NCI-H2081 treated with DMSO at 0.1 percent for 48 hours (cell line): ENCODE measurements around the gene FAM111A.
A peak's percentile ranks its signal among the peaks of the same experiment; 100 is the strongest.

Source experiments
- DNase-seq: peaks from one replicate; lab custom pipeline; 2025; lab: John Stamatoyannopoulos, UW

FAM111A gene

DNA sequence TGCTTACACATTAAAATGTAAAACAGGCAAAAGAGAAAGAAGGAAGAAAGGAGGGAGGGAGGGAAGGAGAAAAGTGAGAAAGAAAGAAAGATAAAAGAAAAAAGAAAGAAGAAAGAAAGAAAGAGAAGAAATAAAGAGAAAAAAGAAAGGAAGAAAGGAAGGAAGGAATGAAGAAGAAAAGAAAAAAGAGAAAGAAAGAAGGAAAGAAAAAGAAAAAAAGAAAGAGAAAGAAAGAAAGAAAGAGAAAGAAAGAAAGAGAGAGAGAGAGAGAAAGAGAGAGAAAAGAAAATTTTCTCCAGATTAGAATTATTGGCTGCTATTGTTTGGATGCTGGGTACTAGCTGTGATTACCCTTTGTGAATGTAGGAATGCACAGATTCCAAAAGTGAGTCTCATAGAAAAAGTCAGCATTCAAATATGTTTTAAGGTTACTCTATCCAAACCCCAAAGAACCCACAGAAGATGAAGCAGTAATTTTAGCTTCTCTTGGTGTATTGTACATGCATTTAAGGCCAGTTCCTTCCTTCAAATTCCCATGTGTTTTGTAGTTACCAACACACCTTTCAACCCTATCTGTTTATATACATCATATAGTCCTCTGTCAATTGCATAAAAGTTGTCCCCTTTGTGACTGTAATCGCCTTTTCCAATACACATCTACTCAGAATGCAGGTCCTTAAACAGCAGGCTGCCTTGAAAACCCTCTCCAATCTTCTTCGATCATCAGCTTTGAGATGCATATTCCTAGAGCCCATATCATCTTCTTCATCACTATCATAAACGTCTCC is 789 bp upstream of the FAM111A start:
- no peak for DNase-seq

DNA sequence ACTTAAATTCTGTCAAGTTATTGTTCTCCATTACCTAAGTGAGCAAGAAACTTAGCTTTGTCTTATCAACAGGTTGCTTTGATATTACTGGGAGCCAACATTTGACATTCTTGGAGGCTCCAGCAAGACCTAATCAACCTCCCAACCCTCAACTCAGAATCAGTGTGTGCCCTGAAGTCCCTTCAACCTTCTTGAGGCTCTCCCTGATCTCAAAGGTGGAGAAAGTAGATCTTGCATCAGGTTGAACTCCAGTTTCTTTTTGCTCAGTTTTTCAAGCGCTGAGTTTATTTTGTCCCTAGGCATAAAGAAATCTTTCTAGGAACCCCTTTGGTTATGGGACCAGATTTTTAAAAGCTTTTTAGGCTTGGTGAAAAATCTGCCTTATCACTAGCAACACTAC is 1.4 kb downstream of the FAM111A start:
- DNase-seq: no peak

DNA sequence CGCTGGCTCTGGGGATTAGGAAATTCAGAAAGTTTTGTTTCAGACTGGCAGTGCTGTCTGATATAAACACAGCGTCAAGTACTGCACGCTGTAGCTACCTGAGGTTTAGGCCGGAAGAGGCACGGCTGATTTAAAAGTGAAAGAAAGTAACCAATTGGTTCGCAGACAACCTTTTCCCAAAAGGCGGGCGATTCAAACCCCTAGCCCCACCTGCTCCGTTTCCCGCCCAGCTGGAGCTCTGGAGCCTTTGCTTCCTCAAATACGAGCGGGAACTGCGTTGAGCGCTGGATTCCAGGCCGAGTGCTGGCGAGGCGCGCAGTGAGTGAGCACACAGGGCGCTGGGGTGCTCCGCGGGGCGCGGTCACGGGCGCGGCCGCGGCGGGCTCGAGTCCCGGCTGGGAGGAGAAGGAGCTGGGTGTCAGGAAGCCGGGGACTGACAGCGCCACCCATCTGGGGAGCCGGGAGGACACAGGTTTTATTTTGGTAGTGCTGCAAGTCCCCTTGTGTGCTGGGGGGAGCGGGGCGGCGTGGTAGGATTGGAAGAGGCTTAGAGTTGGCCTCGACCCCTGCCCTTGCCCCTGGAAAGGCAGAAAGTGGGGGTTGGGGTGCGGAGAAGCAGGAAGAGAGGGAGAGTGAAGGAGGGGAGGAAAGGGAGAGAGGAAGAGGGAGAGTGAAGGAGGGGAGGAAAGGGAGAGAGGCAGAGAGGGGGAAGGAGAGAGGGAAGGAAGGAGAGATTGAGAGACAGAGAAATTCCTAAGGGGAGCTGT is 2.1 kb downstream of the FAM111A start:
- peak; percentile 78 for DNase-seq

DNA sequence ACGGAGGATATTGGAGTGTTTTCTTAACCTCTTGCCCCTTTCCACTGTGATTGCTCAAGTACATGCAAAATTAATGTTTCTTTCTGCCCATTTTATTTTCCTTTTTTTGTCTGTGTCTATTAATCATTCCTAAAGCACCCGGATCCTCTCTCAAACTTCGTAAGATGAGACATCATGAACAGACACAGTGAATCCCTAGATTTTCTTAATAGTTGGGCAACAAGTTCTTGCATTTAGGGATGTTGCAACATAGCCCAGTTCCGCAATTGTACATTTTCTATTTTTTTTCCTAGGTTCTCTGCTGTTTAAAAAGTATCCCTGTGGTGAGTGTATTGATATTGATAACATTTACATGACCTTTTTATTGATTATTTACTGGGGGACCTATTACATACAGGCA is 2.9 kb downstream of the FAM111A start:
- DNase-seq: no peak

DNA sequence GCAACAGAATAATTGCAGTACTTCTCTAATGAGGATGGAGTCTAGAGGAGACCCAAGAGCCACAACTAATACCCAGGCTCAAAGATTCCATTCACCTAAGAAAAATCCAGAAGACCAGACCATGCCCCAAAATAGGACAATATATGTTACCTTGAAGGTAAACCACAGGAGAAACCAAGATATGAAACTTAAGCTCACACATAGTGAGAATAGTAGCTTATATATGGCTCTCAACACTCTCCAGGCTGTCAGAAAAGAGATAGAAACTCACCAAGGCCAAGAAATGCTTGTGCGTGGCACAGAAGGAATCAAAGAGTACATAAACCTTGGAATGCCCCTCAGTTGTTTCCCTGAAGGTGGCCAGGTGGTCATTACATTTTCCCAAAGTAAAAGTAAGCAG is 9.1 kb downstream of the FAM111A start:
- DNase-seq: no peak

DNA sequence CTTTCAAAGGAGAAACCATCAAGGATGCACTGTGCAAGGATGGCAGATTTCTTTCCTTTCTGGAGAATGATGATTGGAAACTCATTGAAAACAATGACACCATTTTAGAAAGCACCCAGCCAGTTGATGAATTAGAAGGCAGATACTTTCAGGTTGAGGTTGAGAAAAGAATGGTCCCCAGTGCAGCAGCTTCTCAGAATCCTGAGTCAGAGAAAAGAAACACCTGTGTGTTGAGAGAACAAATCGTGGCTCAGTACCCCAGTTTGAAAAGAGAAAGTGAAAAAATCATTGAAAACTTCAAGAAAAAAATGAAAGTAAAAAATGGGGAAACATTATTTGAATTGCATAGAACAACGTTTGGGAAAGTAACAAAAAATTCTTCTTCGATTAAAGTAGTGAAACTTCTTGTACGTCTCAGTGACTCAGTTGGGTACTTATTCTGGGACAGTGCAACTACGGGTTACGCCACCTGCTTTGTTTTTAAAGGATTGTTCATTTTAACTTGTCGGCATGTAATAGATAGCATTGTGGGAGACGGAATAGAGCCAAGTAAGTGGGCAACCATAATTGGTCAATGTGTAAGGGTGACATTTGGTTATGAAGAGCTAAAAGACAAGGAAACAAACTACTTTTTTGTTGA is 9.8 kb downstream of the FAM111A start:
- DNase-seq: no peak

DNA sequence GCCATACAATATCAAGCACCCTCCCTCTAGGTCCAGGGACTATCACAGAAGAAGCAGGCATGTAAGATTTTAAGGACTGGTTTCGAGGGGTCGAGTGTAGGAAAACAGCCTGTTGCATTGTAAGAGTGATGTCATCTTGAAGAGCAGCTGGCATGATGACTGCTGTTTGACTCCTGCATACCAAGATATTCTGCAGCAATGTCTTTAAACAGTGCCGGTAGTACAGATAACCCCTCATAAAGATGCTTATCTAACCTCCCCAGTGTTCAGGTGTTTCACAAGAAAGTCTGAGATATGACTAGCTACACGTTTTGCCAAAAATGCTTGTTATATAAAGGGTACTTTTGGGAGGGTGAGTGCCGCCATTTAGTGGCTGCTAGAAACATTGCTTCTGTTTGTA is 12.0 kb downstream of the FAM111A start:
- DNase-seq: no peak

DNA sequence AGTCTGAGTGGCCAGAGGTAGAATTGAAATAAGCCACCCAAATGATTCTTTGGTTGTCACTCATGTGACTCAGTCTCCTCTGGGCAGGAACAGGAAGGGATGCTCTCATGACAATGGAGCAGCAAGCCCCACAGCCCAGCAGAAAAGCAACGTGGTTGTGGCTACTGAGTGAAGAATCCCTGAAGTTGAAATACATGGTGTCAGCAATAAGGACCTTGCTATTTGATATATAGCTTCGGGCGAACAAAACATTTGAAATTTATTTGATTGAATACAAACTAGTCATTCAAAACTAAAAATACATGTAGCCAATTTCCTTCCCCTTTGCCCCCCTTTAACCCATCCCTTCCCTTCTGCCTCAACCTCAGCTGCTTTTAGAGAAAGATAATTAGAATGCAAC is 14.8 kb downstream of the FAM111A start:
- DNase-seq: no peak

DNA sequence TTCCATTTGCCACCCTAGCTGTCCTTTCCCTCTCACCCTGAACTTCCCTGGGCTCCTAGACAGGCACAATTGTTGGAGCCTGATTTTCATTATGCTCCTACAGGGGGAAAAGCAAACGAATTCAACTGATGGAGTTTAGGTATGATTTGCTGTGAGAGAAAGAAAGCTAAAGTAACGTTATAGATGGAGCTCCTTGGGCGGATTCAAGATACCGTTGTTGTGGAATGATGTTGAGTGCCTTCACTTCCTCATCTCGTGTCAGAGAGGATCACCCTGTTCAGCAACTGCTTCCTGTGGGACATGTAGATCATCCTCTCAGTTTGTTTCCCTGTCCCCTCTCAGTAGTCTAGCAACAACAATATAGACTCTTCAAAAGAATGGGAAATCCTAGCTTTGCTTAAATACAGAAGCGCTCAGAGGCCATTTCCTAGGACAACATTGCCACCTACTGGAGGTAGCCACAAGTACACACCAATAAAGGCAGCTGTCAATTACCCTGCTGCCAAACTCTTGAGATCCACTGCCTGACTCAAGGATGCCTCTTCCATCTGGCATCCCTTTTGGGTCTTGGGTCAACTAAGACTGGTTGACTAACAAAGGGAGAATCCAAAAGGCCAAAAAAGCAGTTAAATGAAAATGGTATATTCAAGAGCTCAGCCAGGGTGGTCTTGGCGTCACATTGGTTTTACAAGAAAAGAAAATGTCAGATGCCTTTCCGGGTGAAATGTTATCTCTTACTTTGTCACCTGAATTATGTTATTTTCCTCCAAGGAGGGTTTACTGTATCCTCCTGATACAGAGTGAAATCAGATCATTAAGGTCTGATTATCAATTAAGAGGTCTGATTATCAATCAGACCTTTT is 15.8 kb downstream of the FAM111A start:
- peak; percentile 16 for DNase-seq

DNA sequence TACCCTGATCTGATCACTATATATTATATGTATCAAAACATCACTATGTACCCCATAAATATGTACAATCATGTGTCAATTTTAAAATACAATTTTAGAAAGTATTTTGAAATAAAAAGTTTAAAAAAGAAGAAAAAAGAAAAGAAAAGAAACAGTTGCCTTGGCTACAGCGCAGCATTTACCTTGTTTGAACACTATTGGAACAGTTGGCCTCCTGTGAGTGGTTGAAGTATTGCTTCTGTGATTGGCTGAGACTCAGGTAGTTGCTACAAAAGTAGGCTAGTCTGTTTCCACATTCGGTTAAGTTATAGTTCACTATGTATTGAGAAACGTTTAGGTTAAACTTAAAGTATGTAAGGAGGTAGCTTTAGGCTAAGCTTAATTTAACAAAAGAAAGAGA is 21.4 kb downstream of the FAM111A start:
- no peak for DNase-seq

DNA sequence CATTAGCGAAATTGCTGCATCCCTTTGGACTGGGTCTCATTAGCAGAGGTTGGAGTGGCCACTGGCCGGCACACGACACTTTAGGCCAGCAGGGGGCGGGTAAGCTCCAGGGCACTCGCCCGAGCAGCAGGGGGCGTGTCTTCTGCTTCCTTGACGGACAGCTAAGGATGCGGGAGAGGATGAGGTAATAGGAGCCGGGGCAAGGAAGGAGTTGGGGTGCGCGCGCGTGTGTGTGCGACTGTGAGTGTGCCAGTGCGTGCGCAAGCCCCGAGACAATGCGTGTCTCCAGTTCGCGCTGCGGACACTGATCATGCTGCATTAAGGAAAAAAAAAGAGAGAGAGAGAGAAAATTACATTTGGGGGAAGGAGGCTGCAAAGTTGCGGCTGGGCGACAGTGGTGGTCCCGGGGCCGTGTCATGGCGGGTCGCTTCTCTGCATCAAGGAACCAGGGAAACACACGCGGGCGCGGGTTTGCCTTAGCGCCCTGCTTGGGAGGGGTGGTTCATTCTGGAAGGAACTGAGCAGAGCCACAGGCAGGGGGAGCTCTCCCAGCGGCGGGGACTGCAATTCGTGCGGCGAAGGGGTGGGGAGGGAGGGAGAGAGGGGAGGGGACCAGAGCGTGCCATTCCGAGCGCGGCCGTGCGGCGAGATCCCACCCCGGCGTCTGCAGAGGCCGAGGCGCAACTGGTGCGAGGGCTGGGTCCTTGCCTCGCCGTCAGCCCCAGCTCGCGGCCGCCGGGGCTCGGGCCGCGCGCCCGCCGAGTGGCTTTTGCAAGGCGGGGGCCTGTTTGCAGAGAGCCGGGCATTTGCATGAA is 29.1 kb downstream of the FAM111A start, which contains the start of gene DTX4:
TSS of gene DTX4 (plus strand) at position 625 of the 815 bp plus-strand sequence. CDS start 464 bp downstream, outside the sequence.
- DNase-seq: no peak

DNA sequence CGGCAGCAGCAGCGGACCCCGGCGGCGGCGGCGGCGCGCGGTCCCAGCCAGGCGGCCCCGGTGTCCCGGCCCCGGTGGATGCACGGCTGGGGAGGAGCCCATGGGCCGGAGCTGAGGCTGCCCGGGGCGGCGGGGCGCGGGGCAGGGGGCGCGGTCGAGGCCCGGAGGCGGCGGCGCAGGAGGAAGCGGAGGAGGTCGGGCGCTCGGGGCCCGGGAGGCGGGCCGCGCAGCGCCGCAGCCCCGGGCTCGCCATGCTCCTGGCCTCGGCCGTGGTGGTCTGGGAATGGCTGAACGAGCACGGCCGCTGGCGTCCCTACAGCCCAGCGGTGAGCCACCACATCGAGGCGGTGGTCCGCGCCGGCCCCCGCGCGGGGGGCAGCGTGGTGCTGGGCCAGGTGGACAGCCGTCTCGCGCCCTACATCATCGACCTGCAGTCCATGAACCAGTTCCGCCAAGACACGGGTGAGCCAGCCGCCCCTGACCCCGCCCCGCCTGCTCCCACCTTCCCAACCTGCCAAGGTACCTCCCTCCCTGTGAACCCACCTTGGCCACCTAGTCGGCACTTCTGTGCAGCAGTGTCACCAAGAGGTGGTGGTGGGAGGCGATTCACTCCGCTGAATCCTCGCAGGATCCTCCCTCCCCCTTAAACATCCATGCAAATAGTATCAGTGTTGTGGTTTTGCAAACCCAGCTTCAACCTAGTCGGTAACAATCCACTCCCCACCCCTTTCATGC is 29.9 kb downstream of the FAM111A start:
- no peak for DNase-seq

DNA sequence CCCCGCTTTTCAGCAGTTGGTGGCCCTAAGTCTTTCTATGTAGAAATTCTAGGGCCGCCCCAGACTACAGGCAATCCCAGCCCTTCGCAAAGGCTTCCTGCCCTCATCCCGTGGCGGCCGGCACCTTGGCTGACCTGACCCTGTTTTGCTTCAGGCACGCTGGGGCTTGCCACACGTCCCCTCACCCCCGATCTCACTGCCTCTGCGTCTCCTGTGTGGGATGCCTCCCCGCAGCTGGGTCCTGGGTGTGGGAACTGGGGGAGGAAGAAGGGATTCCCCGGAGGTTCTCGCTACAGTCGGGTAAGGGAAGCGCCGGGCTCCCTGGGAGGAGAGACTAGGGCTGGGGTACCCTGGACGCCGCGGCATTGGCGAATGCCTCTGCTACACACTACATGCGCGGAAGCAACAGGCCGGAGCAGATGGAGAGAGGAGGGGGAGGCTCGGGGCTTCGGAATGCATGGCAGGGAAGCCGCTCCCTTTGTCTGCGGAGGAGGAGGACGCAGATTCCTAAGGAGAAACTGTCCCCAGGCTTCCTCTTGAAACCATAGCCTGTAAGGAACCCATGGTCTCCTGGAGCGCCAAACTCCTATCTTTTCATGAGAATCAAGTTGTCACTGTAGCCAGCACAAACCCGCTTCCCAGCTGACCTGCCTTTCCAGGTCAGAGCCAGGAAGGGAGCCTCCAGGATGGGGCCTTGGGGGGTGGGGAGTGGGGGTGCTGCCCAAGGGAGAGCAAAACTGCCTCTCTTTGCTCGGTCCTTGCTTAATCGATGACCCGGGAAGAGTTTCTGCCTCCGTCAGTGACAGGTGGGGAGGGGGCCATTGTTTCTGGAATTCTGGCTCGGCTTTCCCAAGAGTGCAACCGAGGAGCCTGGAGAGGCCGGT is 30.7 kb downstream of the FAM111A start:
- no peak for DNase-seq

DNA sequence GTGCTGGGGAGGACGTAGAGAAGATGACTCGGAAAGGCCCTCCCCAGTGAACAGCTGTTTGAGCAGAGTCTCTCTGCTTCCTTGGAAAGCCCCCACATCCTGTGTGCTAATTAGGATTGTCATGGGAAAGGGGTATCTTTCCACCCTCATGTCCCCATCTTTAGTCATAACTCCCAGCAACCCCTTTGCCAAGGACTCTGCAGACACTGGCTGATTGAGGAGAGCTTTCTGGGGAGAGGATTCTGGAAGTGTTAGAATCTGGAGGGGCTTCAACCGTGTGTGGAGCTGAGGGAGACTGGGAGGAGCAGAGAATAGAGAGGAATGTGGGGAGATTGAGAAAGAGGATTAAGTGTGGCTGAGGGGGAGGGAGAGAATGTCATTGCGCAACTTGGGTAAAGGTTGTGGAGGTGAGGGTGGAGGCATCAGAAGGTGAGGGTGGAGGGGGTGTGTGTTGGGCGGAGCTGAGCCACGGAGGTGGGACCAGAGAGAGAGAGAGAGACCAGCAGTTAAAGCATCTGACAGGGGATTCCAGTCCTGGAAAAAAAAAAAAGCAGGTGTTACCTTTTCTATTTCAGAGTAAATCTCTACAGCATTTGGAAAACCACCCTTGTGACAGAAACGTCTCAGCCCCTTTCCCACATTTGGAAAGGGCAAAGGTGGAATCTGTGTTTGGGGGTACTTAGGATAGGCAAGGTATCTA is 31.5 kb downstream of the FAM111A start:
- no peak for DNase-seq

DNA sequence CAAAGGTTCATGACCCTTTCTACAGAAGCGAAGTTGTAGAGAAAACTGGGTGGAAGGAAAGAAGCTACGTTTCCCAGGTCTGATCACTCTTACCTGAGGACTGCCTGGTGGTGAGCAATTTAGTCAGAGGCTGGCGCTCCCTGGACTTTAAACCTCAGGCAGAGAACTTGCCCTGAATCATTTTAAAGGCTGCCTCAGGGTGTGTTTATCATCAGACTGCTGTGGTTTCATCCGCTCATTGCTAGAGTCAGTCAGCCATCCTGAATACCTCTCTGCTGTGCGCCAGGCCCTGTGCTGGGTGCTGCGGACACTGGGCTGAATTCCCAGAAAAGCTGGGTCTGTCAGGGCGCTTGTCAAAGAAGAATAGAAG is 32.0 kb downstream of the FAM111A start:
- DNase-seq: no peak

DNA sequence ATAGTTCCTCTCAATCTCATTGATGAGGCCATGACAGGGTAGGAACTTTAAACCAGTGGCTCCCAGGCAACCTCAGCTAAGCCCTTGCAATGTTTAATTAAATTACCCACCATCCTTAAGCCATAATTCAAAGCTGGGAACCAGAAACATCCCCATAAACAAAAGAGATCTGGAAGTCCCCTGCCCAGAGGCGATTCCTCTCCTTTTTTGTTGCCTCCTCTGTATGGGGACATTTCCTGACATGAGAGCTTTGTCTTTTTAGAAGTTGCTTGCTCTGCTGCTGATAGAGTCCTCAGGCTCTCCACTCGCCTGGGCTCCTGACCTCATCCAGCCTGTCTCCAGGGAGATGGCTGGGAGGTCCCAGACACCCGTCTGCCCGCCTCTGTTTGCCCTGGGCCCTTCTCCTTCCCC is 32.4 kb downstream of the FAM111A start:
- DNase-seq: no peak

DNA sequence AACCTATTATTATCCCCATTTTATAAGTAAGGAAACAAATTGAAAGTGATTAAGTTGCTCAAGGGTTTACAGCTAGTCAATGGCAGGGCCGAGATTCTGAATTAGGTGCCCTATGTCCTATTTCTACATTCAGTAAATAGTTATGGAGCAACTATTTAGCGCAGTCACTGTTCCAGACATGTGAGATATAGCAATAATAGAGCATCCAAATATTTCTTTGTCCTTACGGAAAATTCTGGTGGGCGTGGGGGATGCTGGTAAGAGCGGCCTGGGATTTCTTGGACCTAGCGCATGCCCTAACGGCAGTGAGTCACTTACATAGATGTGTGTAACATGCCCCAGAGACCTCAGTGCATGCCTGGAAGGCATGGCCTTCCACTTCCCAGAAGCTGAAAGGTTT is 33.7 kb downstream of the FAM111A start:
- no peak for DNase-seq

DNA sequence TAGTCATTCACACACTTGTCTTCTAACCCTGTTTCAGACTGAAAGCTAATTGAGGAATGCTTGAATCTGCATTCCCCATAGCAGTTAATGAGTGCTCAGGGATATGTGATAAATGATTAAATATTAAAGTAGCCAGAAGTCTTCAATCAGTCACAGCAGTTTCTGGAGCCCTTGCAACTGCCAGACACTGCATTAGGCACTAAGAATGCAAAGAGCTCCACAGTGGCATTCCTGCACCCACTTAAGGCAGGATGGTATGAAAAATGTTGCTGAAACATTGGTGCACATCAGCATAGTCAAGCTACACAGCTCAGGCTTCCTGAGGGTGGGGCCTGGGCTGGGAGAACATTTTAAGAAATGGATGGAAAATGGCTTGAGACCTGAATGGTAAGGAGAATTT is 35.7 kb downstream of the FAM111A start:
- no peak for DNase-seq

DNA sequence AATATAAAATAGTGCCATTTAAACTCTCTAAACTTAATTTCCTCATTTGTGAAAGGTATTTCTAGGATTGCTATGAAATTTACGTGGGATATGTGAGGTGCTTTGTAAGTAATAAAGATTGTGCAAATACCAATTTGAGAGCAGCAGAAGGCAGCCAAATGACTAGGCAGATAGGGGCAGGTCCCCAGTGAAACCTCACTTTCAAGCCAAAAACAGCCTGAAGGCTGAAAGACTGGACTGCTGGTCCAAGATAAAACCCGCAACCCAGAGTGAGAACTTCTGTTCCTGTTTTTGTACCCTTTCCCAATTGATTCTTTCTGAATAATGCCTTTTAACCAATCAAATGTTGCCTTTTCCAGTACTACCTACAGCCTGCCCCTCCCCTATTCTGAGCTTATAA is 36.5 kb downstream of the FAM111A start:
- DNase-seq: no peak
